Progenitor cell of endocrine pancreas (in vitro differentiated cells): ENCODE results near the gene RND2. TPM values are rescaled to one million over a fixed set of nuclear protein-coding genes. Genes with fewer than 3 reads are reported as not detected.
A peak's percentile ranks its signal among the peaks of the same experiment; 100 is the strongest.

Experiments
- DNase-seq: peaks from one replicate; pipeline ENCODE4 v3.0.0; 2021; ENCODE audit warnings: low spot score; ENCODE audit not compliant: unreplicated experiment
- H3K27ac Mint-ChIP-seq: 2 replicates; pipeline ENCODE4 v1.8.0; 2021; ENCODE audit warnings: mild to moderate bottlenecking, moderate library complexity, mixed read lengths
- H3K27me3 Mint-ChIP-seq: 2 replicates; pipeline ENCODE4 v1.8.0; 2021; ENCODE audit warnings: mixed read lengths
- H3K36me3 Mint-ChIP-seq: 2 replicates; pipeline ENCODE4 v1.8.0; 2022; ENCODE audit warnings: mixed read lengths; ENCODE audit not compliant: insufficient read depth
- H3K4me1 Mint-ChIP-seq: 2 replicates; pipeline ENCODE4 v1.8.0; 2021; ENCODE audit warnings: low read depth, mixed read lengths
- H3K4me3 Mint-ChIP-seq: 2 replicates; pipeline ENCODE4 v1.8.0; 2021; ENCODE audit warnings: low read depth, mild to moderate bottlenecking, moderate library complexity, mixed read lengths
- H3K9me3 Mint-ChIP-seq: 2 replicates; pipeline ENCODE4 v1.8.0; 2021; ENCODE audit warnings: low read depth, mixed read lengths
- CTCF ChIP-seq: fragments of 200-600 bp; sonication (generic); IDR thresholded peaks from one replicate; pipeline ENCODE4 v1.5.0; 2021; ENCODE audit warnings: antibody characterized with exemption, mild to moderate bottlenecking; ENCODE audit not compliant: unreplicated experiment
- total RNA-seq: library from RNA; stranded (reverse); gene quantifications from 2 replicates; pipeline ENCODE4 v1.2.1, GENCODE V29; 2021

Gene RND2
- total RNA-seq, 1 donor from 2014 or later = 12.4 TPM

GRCh38 chr17:42980766-42981397 is 44.1 kb upstream of the RND2 start:
- peak; percentile 41 for TF ChIP-seq CTCF
- H3K27ac Mint-ChIP-seq = peak overlapping the region; percentile 99
- peak overlapping the region; percentile 98 for H3K4me3 Mint-ChIP-seq
- no peaks in the 10 kb centered on the region for H3K9me3 Mint-ChIP-seq
- H3K27me3 Mint-ChIP-seq = no peaks in the 10 kb centered on the region
- peak; percentile 44 for DNase-seq
- H3K36me3 Mint-ChIP-seq = peaks cover 1% of the 10 kb centered on the region
- H3K4me1 Mint-ChIP-seq = peaks cover 22% of the 10 kb centered on the region

GRCh38 chr17:42982266-42982665 is 42.8 kb upstream of the RND2 start:
- H3K36me3 Mint-ChIP-seq = peaks cover 2% of the 10 kb centered on the region
- peak overlapping the region; percentile 98 for H3K4me3 Mint-ChIP-seq
- H3K4me1 Mint-ChIP-seq = peaks cover 22% of the 10 kb centered on the region
- no peaks in the 10 kb centered on the region for H3K9me3 Mint-ChIP-seq
- peak overlapping the region; percentile 69 for H3K27ac Mint-ChIP-seq
- H3K27me3 Mint-ChIP-seq = no peaks in the 10 kb centered on the region
- TF ChIP-seq CTCF = no peak
- no peak for DNase-seq

- Mint-ChIP-seq H3K36me3 (peaks cover 13% of the 10 kb centered on the region), H3K27me3 (no peaks in the 10 kb centered on the region), H3K9me3 (no peaks in the 10 kb centered on the region), H3K4me3 (no peak overlapping the region), H3K4me1 (peaks cover 15% of the 10 kb centered on the region), H3K27ac (no peak overlapping the region)
- DNase-seq = no peak
- no peak for TF ChIP-seq CTCF
These were observed 39.8 kb upstream of the RND2 start for GRCh38 chr17:42985225-42985624.

- no peak for TF ChIP-seq CTCF
- H3K4me1 Mint-ChIP-seq = no peaks in the 10 kb centered on the region
- no peak for DNase-seq
- H3K9me3 Mint-ChIP-seq = no peaks in the 10 kb centered on the region
- no peaks in the 10 kb centered on the region for H3K27me3 Mint-ChIP-seq
- peaks cover 27% of the 10 kb centered on the region for H3K36me3 Mint-ChIP-seq
- H3K4me3 Mint-ChIP-seq = no peak overlapping the region
- no peak overlapping the region for H3K27ac Mint-ChIP-seq
These were observed 35.9 kb upstream of the RND2 start for GRCh38 chr17:42989141-42989540.

GRCh38 chr17:42989726-42990652 is 35.0 kb upstream of the RND2 start:
- Mint-ChIP-seq H3K9me3 (no peaks in the 10 kb centered on the region), H3K4me3 (no peak overlapping the region), H3K27ac (no peak overlapping the region), H3K27me3 (no peaks in the 10 kb centered on the region), H3K4me1 (peaks cover 2% of the 10 kb centered on the region), H3K36me3 (peaks cover 27% of the 10 kb centered on the region)
- TF ChIP-seq CTCF = no peak
- no peak for DNase-seq
